Suprapubic skin (tissue), 4 donors: ENCODE measurements around the gene PNMA8A. TPM values are rescaled to one million over a fixed set of nuclear protein-coding genes. Genes with fewer than 3 reads are reported as not detected.

Source experiments
- DNase-seq, 2 donors: peaks; one replicate each; pipeline ENCODE4 v3.0.0-alpha.2; 2019; ENCODE audit warnings: low spot score in 2 of 2
- H3K27ac ChIP-seq: fragments of 200-600 bp; sonication (generic); one replicate; pipeline ENCODE4 v1.5.1; 2019
- H3K27me3 ChIP-seq: fragments of 200-600 bp; sonication (generic); one replicate; pipeline ENCODE4 v1.5.1; 2019
- H3K36me3 ChIP-seq: fragments of 200-600 bp; sonication (generic); one replicate; pipeline ENCODE4 v1.5.1; 2019
- H3K4me1 ChIP-seq: fragments of 200-600 bp; sonication (generic); one replicate; pipeline ENCODE4 v1.5.1; 2019
- H3K4me3 ChIP-seq: fragments of 200-600 bp; sonication (generic); one replicate; pipeline ENCODE4 v1.5.1; 2019; ENCODE audit warnings: mild to moderate bottlenecking
- H3K9me3 ChIP-seq: fragments of 200-600 bp; sonication (generic); one replicate; pipeline ENCODE4 v1.5.1; 2019
- CTCF ChIP-seq, 2 donors: fragments of 200-600 bp in 1 of 2; fragments of 450-650 bp in 1 of 2; sonication (generic) in 1 of 2; IDR thresholded peaks; one replicate each; pipeline ENCODE4 v1.5.1; 2016 to 2019; ENCODE audit warnings: antibody characterized with exemption in 2 of 2, mild to moderate bottlenecking in 1 of 2, moderate library complexity in 1 of 2
- EP300 ChIP-seq: sonication (generic); formaldehyde crosslinking; IDR thresholded peaks from one replicate; pipeline ENCODE4 v1.6.1; 2017; ENCODE audit warnings: antibody characterized with exemption
- POLR2A ChIP-seq, 2 donors: fragments of 450-650 bp; IDR thresholded peaks; one replicate each; pipeline ENCODE4 v1.6.1; 2017; ENCODE audit warnings: antibody characterized with exemption in 2 of 2, mild to moderate bottlenecking in 2 of 2, moderate library complexity in 2 of 2
- POLR2AphosphoS5 ChIP-seq, 3 donors: sonication (generic); formaldehyde crosslinking; IDR thresholded peaks; one replicate each; pipeline ENCODE4 v1.6.1; 2017; ENCODE audit warnings: antibody characterized with exemption in 3 of 3
- WGBS: methylation state at CpG from one replicate; pipeline ENCODE4 v1.1.5; 2018; 5-methylcytosine and 5-hydroxymethylcytosine counted together
- total RNA-seq, 4 donors: library from RNA; depleted of rRNA; stranded (reverse); fragments of >200 nt; gene quantifications; one replicate each; pipeline ENCODE4 v1.1.0, GENCODE V29; 2016

The PNMA8A gene
- total RNA-seq, 4 donors from 2014 or later, result 0.72 to 3.9 (median 1.4) TPM

GRCh38 chr19:46454244-46454643 is 17.1 kb downstream of the PNMA8A start:
- Histone ChIP-seq H3K36me3 (no peaks in the 10 kb centered on the region), H3K9me3 (no peaks in the 10 kb centered on the region), H3K4me1 (peaks cover 12% of the 10 kb centered on the region), H3K27ac (no peak overlapping the region), H3K4me3 (no peak overlapping the region), H3K27me3 (no peaks in the 10 kb centered on the region)
- TF ChIP-seq EP300 (no peak), POLR2A (IDR thresholded peaks at IDR 0.05) (no peak), CTCF (IDR thresholded peaks at IDR 0.05) (no peak), POLR2AphosphoS5 (IDR thresholded peaks at IDR 0.05) (no peak)
- no peak for DNase-seq
- 51% methylated on average over 3 of the region's 3 CpGs for WGBS

DNA sequence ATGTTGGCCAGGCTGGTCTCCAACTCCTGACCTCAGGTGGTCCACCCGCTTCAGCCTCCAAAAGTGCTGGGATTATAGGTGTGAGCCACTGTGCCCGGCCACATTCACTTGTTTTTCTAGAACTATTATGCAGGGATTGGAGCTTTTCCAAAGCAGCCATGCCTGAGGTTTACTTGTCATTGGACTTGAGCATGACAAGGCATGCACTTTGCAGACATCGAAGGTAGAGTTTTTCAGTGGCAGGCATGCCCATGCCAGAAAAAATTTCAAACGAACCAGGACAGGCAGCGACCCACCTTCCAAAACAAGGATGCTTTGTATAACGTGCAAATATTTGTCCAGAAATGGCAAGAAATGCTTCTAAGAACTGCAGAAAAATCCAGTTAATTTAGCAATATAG is 17.7 kb downstream of the PNMA8A start:
- H3K4me1 ChIP-seq, result peaks cover 12% of the 10 kb centered on the region
- no peak overlapping the region for H3K27ac ChIP-seq
- TF ChIP-seq POLR2AphosphoS5 (IDR thresholded peaks at IDR 0.05) (no peak), CTCF (IDR thresholded peaks at IDR 0.05) (no peak), EP300 (no peak), POLR2A (IDR thresholded peaks at IDR 0.05) (no peak)
- DNase-seq, result no peak
- WGBS, result 60% methylated on average over 6 of the region's 6 CpGs
- H3K36me3 ChIP-seq, result no peaks in the 10 kb centered on the region
- H3K4me3 ChIP-seq, result no peak overlapping the region
- no peaks in the 10 kb centered on the region for H3K27me3 ChIP-seq
- H3K9me3 ChIP-seq, result no peaks in the 10 kb centered on the region

DNA sequence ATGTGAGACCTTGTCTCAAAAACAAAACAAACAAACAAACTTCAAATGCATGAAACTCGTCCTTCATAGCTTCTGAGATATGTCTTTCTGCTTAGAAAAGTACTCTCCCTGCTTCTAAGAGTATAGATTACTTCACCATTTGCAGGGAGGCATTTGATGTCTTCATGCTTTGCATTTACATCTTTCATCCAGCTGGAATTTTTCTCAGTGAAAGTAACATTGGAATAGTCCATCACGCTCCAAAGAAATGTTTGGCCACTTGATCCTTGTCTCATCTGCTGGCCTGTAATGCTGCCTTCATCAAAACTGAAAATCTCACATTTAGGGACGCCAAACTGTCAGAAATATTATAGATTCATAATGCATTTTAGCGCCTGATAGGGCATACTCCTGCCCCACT is 19.2 kb downstream of the PNMA8A start:
- TF ChIP-seq CTCF (IDR thresholded peaks at IDR 0.05) (no peak), POLR2A (IDR thresholded peaks at IDR 0.05) (no peak), EP300 (no peak), POLR2AphosphoS5 (IDR thresholded peaks at IDR 0.05) (no peak)
- no peaks in the 10 kb centered on the region for H3K9me3 ChIP-seq
- H3K4me1 ChIP-seq, result peaks cover 12% of the 10 kb centered on the region
- no peak for DNase-seq
- 43% methylated on average over 4 of the region's 4 CpGs for WGBS
- H3K27ac ChIP-seq, result no peak overlapping the region
- H3K36me3 ChIP-seq, result no peaks in the 10 kb centered on the region
- no peaks in the 10 kb centered on the region for H3K27me3 ChIP-seq
- no peak overlapping the region for H3K4me3 ChIP-seq

- H3K27me3 ChIP-seq, result no peaks in the 10 kb centered on the region
- peaks cover 12% of the 10 kb centered on the region for H3K4me1 ChIP-seq
- H3K36me3 ChIP-seq, result no peaks in the 10 kb centered on the region
- no peaks in the 10 kb centered on the region for H3K9me3 ChIP-seq
- 50% methylated on average over 6 of the region's 6 CpGs for WGBS
- H3K27ac ChIP-seq, result no peak overlapping the region
- H3K4me3 ChIP-seq, result no peak overlapping the region
- TF ChIP-seq CTCF (IDR thresholded peaks at IDR 0.05) (no peak), POLR2AphosphoS5 (IDR thresholded peaks at IDR 0.05) (no peak), POLR2A (IDR thresholded peaks at IDR 0.05) (no peak), EP300 (no peak)
- no peak for DNase-seq
Measured at GRCh38 chr19:46451352-46451751, 20.0 kb downstream of the PNMA8A start.

GRCh38 chr19:46450737-46451136 is 20.6 kb downstream of the PNMA8A start:
- Histone ChIP-seq H3K4me3 (no peak overlapping the region), H3K27ac (no peak overlapping the region), H3K9me3 (no peaks in the 10 kb centered on the region), H3K4me1 (peaks cover 12% of the 10 kb centered on the region), H3K36me3 (no peaks in the 10 kb centered on the region), H3K27me3 (no peaks in the 10 kb centered on the region)
- 55% methylated on average over 5 of the region's 5 CpGs for WGBS
- TF ChIP-seq POLR2AphosphoS5 (IDR thresholded peaks at IDR 0.05), result no peak
- TF ChIP-seq CTCF (IDR thresholded peaks at IDR 0.05), result no peak
- TF ChIP-seq POLR2A (IDR thresholded peaks at IDR 0.05), result no peak
- no peak for TF ChIP-seq EP300
- DNase-seq, result no peak
